Adrenal gland (tissue), 12 donors: ENCODE measurements around the gene APH1A. TPM values are rescaled to one million over a fixed set of nuclear protein-coding genes. Genes with fewer than 3 reads are reported as not detected.

Source experiments
- DNase-seq, 7 donors: peaks; one replicate each; pipeline ENCODE4 v3.0.0-alpha.2; 2019 to 2020
- H3K27ac ChIP-seq, 5 donors: fragments of 200-600 bp; sonication (generic) in 4 of 5; 1 replicate in 3 of 5; 2 replicates in 2 of 5; pipeline versions ENCODE4 v1.5.1 to v1.8.0; 2016 to 2020; ENCODE audit warnings: mild to moderate bottlenecking in 1 of 5
- H3K27me3 ChIP-seq: fragments of 200-600 bp; 2 replicates; pipeline ENCODE4 v1.8.0; 2021
- H3K36me3 ChIP-seq, 2 donors: fragments of 200-600 bp; replicated peaks in 1 of 2; 1 replicate in 1 of 2; 2 replicates in 1 of 2; pipeline versions ENCODE4 v1.5.1 to v1.8.0; 2018 to 2022
- H3K4me1 ChIP-seq, 2 donors: fragments of 200-600 bp; replicated peaks in 1 of 2; 1 replicate in 1 of 2; 2 replicates in 1 of 2; pipeline versions ENCODE4 v1.5.1 to v1.8.0; 2018 to 2021
- H3K4me3 ChIP-seq, 4 donors: fragments of 200-600 bp; sonication (generic) in 3 of 4; one replicate each; pipeline ENCODE4 v1.5.1; 2016 to 2018
- H3K9me3 ChIP-seq, 3 donors: fragments of 200-600 bp; sonication (generic) in 1 of 3; replicated peaks in 1 of 3; 1 replicate in 2 of 3; 2 replicates in 1 of 3; pipeline versions ENCODE4 v1.5.1 to v1.8.0; 2016 to 2021
- POLR2A ChIP-seq, 2 donors: fragments of 450-650 bp; IDR thresholded peaks; one replicate each; pipeline ENCODE4 v1.6.1; 2017; ENCODE audit warnings: antibody characterized with exemption in 2 of 2, mild to moderate bottlenecking in 2 of 2, moderate library complexity in 1 of 2
- WGBS, 4 donors: extraction: QIAGEN DNeasy Blood & Tissue Kit in 2 of 4; methylation state at CpG; one replicate each; pipeline versions ENCODE4 v1.1.5 to v1.1.7; 2013 to 2017; 5-methylcytosine and 5-hydroxymethylcytosine counted together
- intact Hi-C, 2 donors: fragments of 100-400 bp; cut with DNase I; formaldehyde crosslinking; loops; one replicate each; pipeline versions ENCODE4 v1.14.1 to v1.15.0; 2022 to 2023
- polyA plus RNA-seq, 3 donors: library from polyadenylated mRNA; stranded (reverse); fragments of 200-250 nt in 2 of 3; fragments of 350-450 nt in 1 of 3; fragmentation: Illumina TruSeq in 1 of 3; extraction: RNeasy Lipid Tissue Mini Kit (QIAGEN cat#74804) in 1 of 3; gene quantifications; one replicate each; pipeline ENCODE4 v1.2.3, GENCODE V29; 2013 to 2014
- total RNA-seq, 9 donors: library from RNA; depleted of rRNA in 4 of 9; stranded (reverse); fragments of >200 nt in 4 of 9; fragments of 120-200 nt in 1 of 9; fragmentation: NEBNext Ultra II Directional in 1 of 9; extraction: Animal tissue kit (Norgen Biotek cat#: 25700) in 1 of 9; gene quantifications; one replicate each; pipeline versions ENCODE4 v1.1.0 to v1.2.4, GENCODE V29; 2013 to 2023
- TF ChIP-seq, protein P1 (sequence below), 6 experiments: fragments of 450-650 bp in 4 of 6; fragments of 200-600 bp in 2 of 6; sonication (generic) in 1 of 6; IDR thresholded peaks; 1 replicate in 5 of 6; 2 replicates in 1 of 6; pipeline versions ENCODE4 v1.5.1 to v1.8.0; 2016 to 2021; ENCODE audit warnings: antibody characterized with exemption in 6 of 6, mild to moderate bottlenecking in 2 of 6, moderate library complexity in 1 of 6
- donor health status: healthy with polysubstance abuse.
- donor health status: Bipolar disorder and iron deficiency.
- donor health status: DM: yes; HTN: yes; CAD: no.
- donor health status: DM: no; HTN: no; CAD: no.
- donor health status: DM: no; HTN: no; CAD: no.
- donor health status: DM: yes; HTN: yes; CAD: no.

APH1A gene
- total and polyA plus RNA-seq, 12 donors: 59.4 to 179 (median 114) TPM

DNA sequence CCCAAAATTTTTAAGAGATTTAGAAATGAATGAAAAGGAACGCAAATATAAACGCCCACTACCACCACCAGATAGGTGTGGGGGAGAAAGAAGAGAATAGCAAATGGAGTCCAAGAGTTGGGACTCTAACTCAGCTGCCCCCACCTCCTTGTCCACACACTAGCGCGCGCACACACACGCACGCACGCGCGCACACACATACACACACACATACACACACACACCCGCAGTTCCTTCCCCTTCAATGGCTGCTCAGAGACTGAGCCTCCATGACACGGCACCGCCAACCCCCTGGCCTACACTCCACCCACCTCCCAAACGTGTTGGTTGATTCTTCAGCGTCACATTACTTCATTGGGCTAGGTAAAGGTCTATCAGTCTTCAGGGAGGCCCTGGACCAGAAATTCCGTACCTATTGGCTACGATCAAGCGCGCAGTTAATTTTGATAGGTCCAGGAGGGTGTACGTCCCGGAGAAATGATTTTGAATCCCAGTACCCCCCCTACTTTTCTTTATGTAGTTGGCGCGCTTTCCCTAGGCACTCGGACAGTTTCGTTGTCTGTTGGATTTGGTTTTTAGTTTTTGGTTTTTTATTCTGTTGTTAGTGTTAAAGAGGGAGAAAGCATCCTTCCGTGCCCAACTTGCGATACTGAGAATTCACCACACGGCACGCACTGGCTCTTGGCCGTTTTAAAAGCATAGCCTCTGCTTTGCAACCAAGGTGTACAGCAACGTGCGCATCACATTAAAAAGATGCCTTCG is 32.8 kb downstream of the APH1A start, which contains the start of gene ANP32E:
Gene ANP32E (minus strand): TSS at position 261 of the 762 bp plus-strand sequence. CDS start 326 bp downstream, outside the sequence.
- intact Hi-C loops: no loop called here
- Histone ChIP-seq H3K27ac (peak within 1 kb of the TSS; percentile 97 to 99 (median 98)), H3K9me3 (no peaks in the 10 kb centered on the region), H3K27me3 (no peaks in the 10 kb centered on the region), H3K4me3 (peak within 1 kb of the TSS; percentile 70 to 90 (median 79)), H3K36me3 (peaks cover 0 to under 1% of the 10 kb centered on the region in 2 donors), H3K4me1 (peaks cover 4 to 17% of the 10 kb centered on the region in 2 donors)
- 0 to 1% (median 0%) methylated on average over 32 to 33 of the region's 33 CpGs for WGBS, 4 donors
- peak; percentile 94 to 99 (median 97) for DNase-seq
- TF ChIP-seq, protein P1, sequence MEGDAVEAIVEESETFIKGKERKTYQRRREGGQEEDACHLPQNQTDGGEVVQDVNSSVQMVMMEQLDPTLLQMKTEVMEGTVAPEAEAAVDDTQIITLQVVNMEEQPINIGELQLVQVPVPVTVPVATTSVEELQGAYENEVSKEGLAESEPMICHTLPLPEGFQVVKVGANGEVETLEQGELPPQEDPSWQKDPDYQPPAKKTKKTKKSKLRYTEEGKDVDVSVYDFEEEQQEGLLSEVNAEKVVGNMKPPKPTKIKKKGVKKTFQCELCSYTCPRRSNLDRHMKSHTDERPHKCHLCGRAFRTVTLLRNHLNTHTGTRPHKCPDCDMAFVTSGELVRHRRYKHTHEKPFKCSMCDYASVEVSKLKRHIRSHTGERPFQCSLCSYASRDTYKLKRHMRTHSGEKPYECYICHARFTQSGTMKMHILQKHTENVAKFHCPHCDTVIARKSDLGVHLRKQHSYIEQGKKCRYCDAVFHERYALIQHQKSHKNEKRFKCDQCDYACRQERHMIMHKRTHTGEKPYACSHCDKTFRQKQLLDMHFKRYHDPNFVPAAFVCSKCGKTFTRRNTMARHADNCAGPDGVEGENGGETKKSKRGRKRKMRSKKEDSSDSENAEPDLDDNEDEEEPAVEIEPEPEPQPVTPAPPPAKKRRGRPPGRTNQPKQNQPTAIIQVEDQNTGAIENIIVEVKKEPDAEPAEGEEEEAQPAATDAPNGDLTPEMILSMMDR (IDR thresholded peaks at IDR 0.05): peak in 3 of 6 experiments; percentile 46 to 57 (median 49)
- TF ChIP-seq POLR2A (IDR thresholded peaks at IDR 0.05): peak; percentile 82 to 96

DNA sequence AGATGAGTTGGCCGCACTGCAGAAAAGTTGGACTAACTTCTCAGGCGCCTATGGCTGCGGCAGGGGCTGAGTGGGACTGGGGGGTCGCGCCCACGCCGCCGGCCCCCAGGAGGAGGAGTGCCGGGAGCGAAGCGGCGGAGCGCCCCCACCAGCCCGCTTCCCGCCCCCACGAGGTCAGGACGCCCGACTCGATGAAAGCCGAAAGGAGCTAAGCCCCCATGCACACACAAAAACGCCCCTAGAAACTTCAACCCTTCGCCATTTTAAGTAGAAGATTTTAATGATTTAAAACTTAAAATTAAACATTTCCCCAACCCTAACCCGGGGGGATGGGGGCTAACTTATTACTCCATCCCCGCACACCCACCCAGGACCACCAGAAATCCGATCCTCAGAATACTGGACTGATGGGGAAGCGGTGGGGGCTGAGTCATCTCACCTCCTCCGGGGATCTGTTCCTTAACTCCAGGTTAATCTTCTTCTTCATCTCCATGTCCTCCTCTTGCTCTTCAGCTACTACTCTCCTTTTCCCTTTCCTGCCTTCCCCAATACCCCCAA is 33.4 kb downstream of the APH1A start:
- TF ChIP-seq, protein P1 (IDR thresholded peaks at IDR 0.05): no peak
- no peak for TF ChIP-seq POLR2A (IDR thresholded peaks at IDR 0.05)
- Histone ChIP-seq H3K9me3 (no peaks in the 10 kb centered on the region), H3K36me3 (peaks cover 0 to 3% of the 10 kb centered on the region in 2 donors), H3K4me3 (peak overlapping the region; percentile 70 to 90 (median 79)), H3K27me3 (no peaks in the 10 kb centered on the region), H3K4me1 (peaks cover 4 to 17% of the 10 kb centered on the region in 2 donors), H3K27ac (peak overlapping the region; percentile 97 to 99 (median 98))
- WGBS, 4 donors: 0 to 2% (median 0%) methylated on average over 11 to 27 of the region's 27 CpGs
- peak in 6 of 7 donors; percentile 35 to 66 (median 44) for DNase-seq
- intact Hi-C loops: no loop called here

DNA sequence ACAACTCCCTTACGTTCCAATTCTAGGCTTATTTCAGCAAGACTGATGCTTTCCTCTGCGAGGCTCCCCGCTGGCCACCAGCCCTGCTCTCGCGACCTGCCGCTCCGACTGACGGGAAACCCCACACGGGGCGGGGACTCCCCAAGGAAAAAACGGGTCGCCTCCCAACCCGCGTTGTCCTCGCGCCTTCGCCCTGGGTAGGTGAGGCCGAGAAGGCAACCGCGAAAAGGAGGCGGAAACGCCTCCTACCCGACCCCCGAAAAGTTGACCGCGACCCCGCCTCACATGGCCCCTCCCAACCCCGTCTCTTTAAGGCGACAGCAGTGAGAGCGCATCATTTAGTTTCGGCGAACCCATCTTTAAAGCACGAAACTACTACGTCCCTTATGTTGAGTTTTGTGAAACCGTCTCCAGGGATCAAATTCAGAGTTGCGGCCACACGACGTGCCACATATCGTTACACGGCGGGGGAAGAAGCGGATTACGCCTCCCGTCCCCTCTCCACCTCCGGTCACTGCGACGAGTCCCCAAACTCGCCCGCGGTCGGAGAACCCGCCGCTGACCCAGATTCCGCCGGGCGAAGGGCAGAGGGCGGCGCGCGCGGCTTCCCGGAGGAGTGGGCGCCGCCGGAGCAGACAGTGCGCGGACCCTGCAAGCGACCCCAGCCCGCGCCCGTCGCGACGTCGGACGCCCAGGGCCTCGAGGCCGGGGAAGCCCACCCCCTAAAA is 34.1 kb downstream of the APH1A start:
- Histone ChIP-seq H3K9me3 (no peaks in the 10 kb centered on the region), H3K36me3 (peaks cover 0 to 3% of the 10 kb centered on the region in 2 donors), H3K4me3 (peak overlapping the region; percentile 70 to 90 (median 79)), H3K27ac (peak overlapping the region; percentile 97 to 99 (median 98)), H3K4me1 (peaks cover 4 to 17% of the 10 kb centered on the region in 2 donors), H3K27me3 (no peaks in the 10 kb centered on the region)
- peak; percentile 85 to 91 (median 88) for DNase-seq
- intact Hi-C loops: no loop called here
- WGBS, 4 donors: 0% methylated on average over 17 to 78 of the region's 78 CpGs
- TF ChIP-seq POLR2A (IDR thresholded peaks at IDR 0.05): peak; percentile 48 to 85
- TF ChIP-seq, protein P1 (IDR thresholded peaks at IDR 0.05): no peak

DNA sequence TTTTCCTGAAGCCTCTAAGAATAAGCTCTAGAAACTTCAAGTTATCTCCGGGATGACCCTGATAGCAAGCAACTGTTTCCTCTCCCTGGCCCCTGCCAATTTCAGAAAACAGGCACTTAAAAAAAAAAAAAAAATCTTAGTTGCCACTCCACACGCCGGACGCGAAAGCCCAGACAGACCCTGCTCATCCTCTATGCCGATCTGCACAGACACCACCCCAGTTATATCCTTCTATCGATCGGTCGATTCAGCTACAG is 34.6 kb downstream of the APH1A start:
- intact Hi-C loops: no loop called here
- no peaks in the 10 kb centered on the region for H3K9me3 ChIP-seq
- peaks cover 0 to 8% of the 10 kb centered on the region in 2 donors for H3K36me3 ChIP-seq
- 0 to 1% (median 0%) methylated on average over 9 of the region's 9 CpGs for WGBS, 4 donors
- H3K4me3 ChIP-seq: peak overlapping the region in 3 of 4 donors; percentile 70 to 90 (median 72)
- H3K27me3 ChIP-seq: no peaks in the 10 kb centered on the region
- peaks cover 4 to 17% of the 10 kb centered on the region in 2 donors for H3K4me1 ChIP-seq
- no peak for TF ChIP-seq POLR2A (IDR thresholded peaks at IDR 0.05)
- TF ChIP-seq, protein P1 (IDR thresholded peaks at IDR 0.05): no peak
- DNase-seq: no peak
- H3K27ac ChIP-seq: peak overlapping the region; percentile 97 to 99 (median 98)
